OCI-LY1 (cell line): ENCODE data around the gene ADAM22.

Experiments
- H2AFZ ChIP-seq: fragments of 200-600 bp; sonication (generic), shearing (Covaris generic); 2 replicates; pipeline ENCODE4 v1.6.0; 2014; ENCODE audit warnings: antibody characterized with exemption, mild to moderate bottlenecking, low read length
- H3F3A ChIP-seq: fragments of 200-600 bp; sonication (generic), shearing (Covaris generic); 2 replicates; pipeline ENCODE4 v1.6.0; 2014; ENCODE audit warnings: mild to moderate bottlenecking, antibody characterized with exemption, low read length, moderate library complexity; ENCODE audit not compliant: insufficient read depth
- H3K27ac ChIP-seq: fragments of 200-600 bp; sonication (generic); 2 replicates; pipeline ENCODE4 v1.5.1; 2014; ENCODE audit warnings: low read length, mixed run types, mild to moderate bottlenecking, low read depth; ENCODE audit not compliant: poor library complexity, severe bottlenecking
- H3K27me3 ChIP-seq: fragments of 200-600 bp; sonication (generic); 2 replicates; pipeline ENCODE4 v1.6.0; 2014; ENCODE audit warnings: antibody characterized with exemption, mild to moderate bottlenecking, low read length, moderate library complexity; ENCODE audit not compliant: insufficient read depth
- H3K36me3 ChIP-seq: fragments of 200-600 bp; sonication (generic); 2 replicates; pipeline ENCODE4 v1.6.1; 2014; ENCODE audit warnings: mild to moderate bottlenecking, antibody characterized with exemption, low read length, moderate library complexity, mixed read lengths; ENCODE audit not compliant: insufficient read depth
- H3K4me1 ChIP-seq: fragments of 200-600 bp; sonication (generic); 2 replicates; pipeline ENCODE4 v1.5.1; 2014; ENCODE audit warnings: mild to moderate bottlenecking, low read length, moderate library complexity; ENCODE audit not compliant: insufficient read depth, severe bottlenecking
- H3K4me2 ChIP-seq: fragments of 200-600 bp; sonication (generic), shearing (Covaris generic); 2 replicates; pipeline ENCODE4 v1.6.1; 2014; ENCODE audit warnings: low read length
- H3K4me3 ChIP-seq: fragments of 200-600 bp; sonication (generic); 2 replicates; pipeline ENCODE4 v1.5.1; 2014; ENCODE audit warnings: low read length, low read depth, mild to moderate bottlenecking, mixed read lengths; ENCODE audit not compliant: poor library complexity, severe bottlenecking
- H3K79me2 ChIP-seq: fragments of 200-600 bp; shearing (Covaris generic); 2 replicates; pipeline ENCODE4 v1.6.1; 2016; ENCODE audit warnings: mixed run types, low read length, mixed read lengths; ENCODE audit not compliant: insufficient read depth
- H3K9ac ChIP-seq: fragments of 200-600 bp; sonication (generic), shearing (Covaris generic); 2 replicates; pipeline ENCODE4 v1.6.1; 2014; ENCODE audit warnings: mild to moderate bottlenecking, low read length, mixed read lengths
- H3K9me2 ChIP-seq: fragments of 200-600 bp; sonication (generic), shearing (Covaris generic); 2 replicates; pipeline ENCODE4 v1.6.1; 2014; ENCODE audit warnings: low read depth, mild to moderate bottlenecking, low read length, mixed read lengths
- H3K9me3 ChIP-seq: fragments of 200-600 bp; shearing (Covaris generic); 2 replicates; pipeline ENCODE4 v1.6.1; 2014; ENCODE audit warnings: low read length, mixed read lengths
- H4K20me1 ChIP-seq: fragments of 200-600 bp; sonication (generic), shearing (Covaris generic); 2 replicates; pipeline ENCODE4 v1.6.0; 2016; ENCODE audit warnings: mild to moderate bottlenecking, low read length; ENCODE audit not compliant: insufficient read depth
- CTCF ChIP-seq: fragments of 200-600 bp; sonication (generic), shearing (Covaris generic); IDR thresholded peaks from 2 replicates; pipeline ENCODE4 v1.5.1; 2017; ENCODE audit warnings: mild to moderate bottlenecking, antibody characterized with exemption, low read length, moderate library complexity, mixed read lengths
- EZH2 ChIP-seq: fragments of 200-600 bp; sonication (generic), shearing (Covaris generic); IDR thresholded peaks from 2 replicates; pipeline ENCODE4 v1.8.0; 2017; ENCODE audit warnings: borderline replicate concordance, mixed run types, mild to moderate bottlenecking, antibody characterized with exemption, low read length, moderate library complexity, mixed read lengths

The ADAM22 gene

GRCh38 chr7:88150033-88150432 lies 216.0 kb downstream of the ADAM22 start:
- Histone ChIP-seq H3K9me2 (no peaks in the 10 kb centered on the region), H3K27me3 (no peaks in the 10 kb centered on the region), H3K4me3 (no peak overlapping the region), H3K4me2 (no peak overlapping the region), H3K4me1 (no peaks in the 10 kb centered on the region), H3K27ac (no peak overlapping the region), H3K36me3 (no peaks in the 10 kb centered on the region; the same call in 1 of the 2 replicates), H4K20me1 (no peaks in the 10 kb centered on the region), H3K9ac (no peak overlapping the region), H3F3A (no peaks in the 10 kb centered on the region), H3K9me3 (no peaks in the 10 kb centered on the region), H3K79me2 (no peaks in the 10 kb centered on the region), H2AFZ (no peak overlapping the region)
- TF ChIP-seq EZH2 (no peak), CTCF (no peak)

DNA sequence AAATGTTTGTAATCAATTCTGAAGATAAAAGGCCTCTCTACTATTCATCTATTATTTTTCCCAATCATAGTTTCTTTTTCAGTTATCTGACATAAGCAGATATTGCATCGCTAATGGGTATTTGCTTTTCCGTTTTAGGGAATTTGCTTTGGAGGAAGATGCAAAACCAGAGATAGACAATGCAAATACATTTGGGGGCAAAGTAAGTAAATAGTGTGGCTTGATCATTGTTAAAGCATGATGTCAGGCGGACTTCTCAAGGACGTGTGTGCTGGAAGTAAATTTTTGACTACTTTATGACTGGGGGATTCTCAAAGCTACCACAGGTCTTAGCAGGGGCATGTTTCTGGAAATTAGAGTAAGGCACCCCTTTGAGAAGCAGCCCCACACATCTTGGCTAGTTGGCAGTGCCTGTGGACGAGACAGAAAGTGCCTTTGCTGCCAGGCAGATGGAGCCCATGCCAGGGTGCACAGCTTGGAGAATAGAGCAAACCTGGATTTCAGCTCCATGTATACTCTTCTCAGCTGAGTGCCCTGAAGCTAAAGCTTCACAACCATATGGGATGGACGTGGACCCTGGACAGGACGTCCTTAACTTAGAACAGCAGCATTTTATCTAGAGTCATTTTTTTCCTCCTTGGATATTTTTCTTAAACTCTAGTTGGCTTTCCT lies 217.2 kb downstream of the ADAM22 start:
- no peaks in the 10 kb centered on the region for H4K20me1 ChIP-seq
- no peak overlapping the region for H3K4me2 ChIP-seq
- H3K4me1 ChIP-seq, result no peaks in the 10 kb centered on the region
- no peaks in the 10 kb centered on the region for H3K9me3 ChIP-seq
- no peaks in the 10 kb centered on the region; the same call in 1 of the 2 replicates for H3K36me3 ChIP-seq
- H3K79me2 ChIP-seq, result no peaks in the 10 kb centered on the region
- H3F3A ChIP-seq, result no peaks in the 10 kb centered on the region
- H2AFZ ChIP-seq, result no peak overlapping the region
- H3K4me3 ChIP-seq, result no peak overlapping the region
- TF ChIP-seq EZH2 (no peak), CTCF (no peak)
- no peak overlapping the region for H3K27ac ChIP-seq
- no peaks in the 10 kb centered on the region for H3K9me2 ChIP-seq
- H3K27me3 ChIP-seq, result no peaks in the 10 kb centered on the region
- H3K9ac ChIP-seq, result no peak overlapping the region

- Histone ChIP-seq H3K27me3 (no peaks in the 10 kb centered on the region), H3F3A (no peaks in the 10 kb centered on the region)
Observed at GRCh38 chr7:88153378-88153777, 219.3 kb downstream of the ADAM22 start.

More at GRCh38 chr7:88153378-88153777, 219.3 kb downstream of the ADAM22 start:
- no peaks in the 10 kb centered on the region for H3K79me2 ChIP-seq
- H3K36me3 ChIP-seq, result no peaks in the 10 kb centered on the region; the same call in 1 of the 2 replicates
- 0 out of 2 replicates have a peak, but pooled peaks cover 3% of the 10 kb centered on the region for H3K9me3 ChIP-seq
- H3K4me2 ChIP-seq, result no peak overlapping the region
- H4K20me1 ChIP-seq, result no peaks in the 10 kb centered on the region
- no peaks in the 10 kb centered on the region for H3K9me2 ChIP-seq
- H3K27ac ChIP-seq, result no peak overlapping the region
- H2AFZ ChIP-seq, result no peak overlapping the region
- no peaks in the 10 kb centered on the region for H3K4me1 ChIP-seq
- H3K4me3 ChIP-seq, result no peak overlapping the region
- TF ChIP-seq CTCF, result no peak
- TF ChIP-seq EZH2, result no peak
- no peak overlapping the region for H3K9ac ChIP-seq
